Pancreas (tissue), 10 donors: ENCODE measurements around the gene PMM2. TPM values are rescaled to one million over a fixed set of nuclear protein-coding genes. Genes with fewer than 3 reads are reported as not detected.

Experiments used
- ATAC-seq, 4 donors: fragments of 200-7000 bp; cut with Tn5 transposase; one replicate each; pipeline versions ENCODE4 v1.8.0 to v1.9.1; 2020; ENCODE audit warnings: mild to moderate bottlenecking in 4 of 4, moderate library complexity in 4 of 4
- DNase-seq, 6 donors: peaks; one replicate each; pipeline ENCODE4 v3.0.0-alpha.2; 2020
- FAIRE-seq: peaks from 2 replicates; lab custom pipeline; 2012; peaks lifted over from hg19 to GRCh38; lab: Jason Lieb, UNC
- H3K27ac ChIP-seq, 4 donors: fragments of 200-600 bp; sonication (generic); 1 replicate in 3 of 4; 2 replicates in 1 of 4; pipeline versions ENCODE4 v1.5.0 to v1.8.0; 2020
- H3K27me3 ChIP-seq, 4 donors: fragments of 200-600 bp; one replicate each; pipeline ENCODE4 v1.8.0; 2021
- H3K36me3 ChIP-seq, 3 donors: fragments of 200-600 bp; sonication (generic) in 1 of 3; one replicate each; pipeline versions ENCODE4 v1.5.0 to v1.8.0; 2020 to 2021
- H3K4me1 ChIP-seq, 3 donors: fragments of 200-600 bp; one replicate each; pipeline ENCODE4 v1.8.0; 2021
- H3K4me3 ChIP-seq, 4 donors: fragments of 200-600 bp; sonication (generic) in 2 of 4; one replicate each; pipeline versions ENCODE4 v1.5.0 to v1.8.0; 2020 to 2021
- H3K9me3 ChIP-seq, 4 donors: fragments of 200-600 bp; one replicate each; pipeline ENCODE4 v1.8.0; 2021
- CTCF ChIP-seq, 4 donors: fragments of 200-600 bp; sonication (generic) in 3 of 4; IDR thresholded peaks; one replicate each; pipeline versions ENCODE4 v1.5.0 to v1.8.0; 2021; ENCODE audit warnings: antibody characterized with exemption in 4 of 4
- WGBS, 2 donors: extraction: QIAGEN DNeasy Blood & Tissue Kit; methylation state at CpG; one replicate each; pipeline ENCODE4 v1.1.7; 2013; 5-methylcytosine and 5-hydroxymethylcytosine counted together
- intact Hi-C, 3 donors: fragments of 100-400 bp; cut with DNase I; formaldehyde crosslinking; loops; one replicate each; pipeline versions ENCODE4 v1.11.1 to v1.14.2; 2022
- polyA plus RNA-seq, 2 donors: library from polyadenylated mRNA; stranded (reverse); fragments of 200-250 nt; gene quantifications; one replicate each; pipeline ENCODE4 v1.2.3, GENCODE V29; 2013
- total RNA-seq, 6 donors: library from RNA; stranded (reverse); fragmentation: NEBNext Ultra II Directional in 4 of 6; extraction: Animal tissue kit (Norgen Biotek cat#: 25700) in 4 of 6; gene quantifications; one replicate each; pipeline versions ENCODE4 v1.2.1 to v1.2.4, GENCODE V29; 2021 to 2023
- donor health status: healthy with polysubstance abuse.
- donor health status: DM: no; HTN: no; CAD: no; lungs with moderate emphysema.
- donor health status: DM: no; HTN: no; CAD: no.
- donor health status: control.
- donor health status: control.
- donor health status: Bipolar disorder and iron deficiency.
- donor health status: DM: yes; HTN: yes; CAD: no.
- donor health status: DM: no; HTN: no; CAD: no.
- donor health status: DM: no; HTN: no; CAD: no.
- donor health status: DM: yes; HTN: yes; CAD: no.

Gene PMM2
- total and polyA plus RNA-seq, 8 donors = 19.2 to 40.3 (median 28.7) TPM

DNA sequence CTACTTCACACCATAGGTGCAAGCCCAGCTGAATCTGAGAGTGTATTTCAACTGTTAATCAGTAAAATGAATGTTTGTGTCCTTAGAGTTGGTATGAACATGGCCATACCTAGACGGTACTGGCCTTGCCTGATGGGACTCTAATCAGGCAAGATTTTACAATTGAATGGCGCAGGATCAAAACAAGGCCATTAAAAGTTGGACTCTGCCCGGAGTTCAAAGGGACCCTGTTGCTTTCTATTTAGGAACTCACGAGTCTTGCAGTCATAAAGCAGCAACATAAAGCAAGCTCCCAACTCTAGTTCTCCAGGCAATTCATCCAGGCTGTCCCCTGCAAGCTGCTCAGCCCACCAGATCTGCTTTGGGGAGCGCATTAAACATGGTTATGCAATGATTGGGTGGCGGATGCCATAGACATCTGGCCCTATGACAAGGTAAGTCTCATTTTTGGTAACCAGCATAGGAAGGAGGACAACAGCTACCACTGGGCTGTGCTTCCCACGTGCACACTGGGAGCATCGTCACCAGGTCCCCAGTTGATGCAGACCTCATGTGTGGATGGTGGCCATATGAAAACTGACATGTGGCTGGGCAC, 9.0 kb upstream of the PMM2 start:
- Histone ChIP-seq H3K4me3 (no peak overlapping the region), H3K4me1 (no peaks in the 10 kb centered on the region), H3K9me3 (no peaks in the 10 kb centered on the region), H3K27me3 (no peaks in the 10 kb centered on the region), H3K27ac (no peak overlapping the region), H3K36me3 (no peaks in the 10 kb centered on the region)
- ATAC-seq = no peak
- TF ChIP-seq CTCF (IDR thresholded peaks at IDR 0.05) = no peak
- DNase-seq = no peak
- WGBS, 2 donors = 61 to 62% methylated on average over 8 of the region's 8 CpGs
- no peak for FAIRE-seq
- intact Hi-C loops = loop anchor here in 2 of 3 donors (10.0 kb wide), 2 partner anchors 124 to 224 kb away; no protein-coding TSS in a partner anchor

DNA sequence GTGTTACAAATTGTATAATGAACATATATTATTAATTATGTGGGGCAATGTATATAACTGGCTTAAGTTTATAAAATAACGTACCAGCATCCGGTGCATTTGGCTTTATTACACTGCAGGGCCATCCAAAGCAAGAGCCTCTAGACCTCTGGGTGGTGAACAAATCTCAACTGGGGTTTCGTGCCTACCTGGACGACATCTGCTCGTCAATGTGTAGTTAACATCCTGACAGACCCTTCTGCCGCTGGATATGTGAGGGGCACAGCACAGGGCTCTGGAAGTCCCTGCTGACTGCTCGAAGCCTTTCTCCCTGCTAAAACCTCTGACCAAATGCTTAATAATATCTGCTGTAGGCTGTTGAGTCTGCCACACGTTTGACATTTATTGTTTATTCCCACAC, 2.5 kb upstream of the PMM2 start:
- intact Hi-C loops = no loop called here
- H3K9me3 ChIP-seq = no peaks in the 10 kb centered on the region
- WGBS, 2 donors = 85 to 86% methylated on average over 8 of the region's 8 CpGs
- no peaks in the 10 kb centered on the region for H3K27me3 ChIP-seq
- no peak for ATAC-seq
- H3K4me1 ChIP-seq = peaks cover 7 to 22% (median 18%) of the 10 kb centered on the region in 3 donors
- no peak overlapping the region for H3K27ac ChIP-seq
- FAIRE-seq = no peak
- no peak for TF ChIP-seq CTCF (IDR thresholded peaks at IDR 0.05)
- H3K36me3 ChIP-seq = no peaks in the 10 kb centered on the region
- no peak overlapping the region for H3K4me3 ChIP-seq
- DNase-seq = no peak

DNA sequence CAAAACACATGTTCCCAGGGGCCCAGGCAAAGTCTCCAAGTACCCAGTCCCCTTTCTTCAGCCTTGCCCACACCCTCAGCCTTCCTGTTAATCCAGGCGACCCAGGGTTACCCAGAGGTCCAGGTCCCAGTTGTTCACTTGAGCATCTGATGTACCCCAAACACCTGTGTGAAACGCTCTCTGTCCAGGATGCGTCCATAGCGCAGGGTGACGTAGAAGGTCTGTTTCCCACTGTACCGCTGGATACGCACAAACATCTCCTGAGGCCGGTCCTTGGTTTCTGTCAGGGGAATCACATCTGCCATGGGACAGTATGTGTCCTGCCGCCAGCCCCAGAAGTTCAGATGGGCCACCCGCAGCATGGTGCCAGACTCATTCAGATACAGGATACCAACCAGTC, 1.8 kb upstream of the PMM2 start:
- intact Hi-C loops = no loop called here
- H3K36me3 ChIP-seq = no peaks in the 10 kb centered on the region
- no peak overlapping the region for H3K4me3 ChIP-seq
- 88 to 89% methylated on average over 10 of the region's 10 CpGs for WGBS, 2 donors
- no peak overlapping the region for H3K27ac ChIP-seq
- ATAC-seq (no peak), DNase-seq (no peak), FAIRE-seq (no peak)
- H3K27me3 ChIP-seq = no peaks in the 10 kb centered on the region
- no peaks in the 10 kb centered on the region for H3K9me3 ChIP-seq
- H3K4me1 ChIP-seq = peaks cover 10 to 28% (median 18%) of the 10 kb centered on the region in 3 donors
- TF ChIP-seq CTCF (IDR thresholded peaks at IDR 0.05) = no peak

- FAIRE-seq = no peak
- H3K4me3 ChIP-seq = peak overlapping the region; percentile 91 to 99 (median 96)
- H3K36me3 ChIP-seq = peaks cover 0 to 3% (median 0%) of the 10 kb centered on the region in 3 donors
- no peaks in the 10 kb centered on the region for H3K27me3 ChIP-seq
- no peak for ATAC-seq
- WGBS, 2 donors = 31% methylated on average over 14 of the region's 14 CpGs
- no peak for DNase-seq
- intact Hi-C loops = no loop called here
- H3K4me1 ChIP-seq = peaks cover 18 to 37% (median 19%) of the 10 kb centered on the region in 3 donors
- TF ChIP-seq CTCF (IDR thresholded peaks at IDR 0.05) = no peak
- no peaks in the 10 kb centered on the region for H3K9me3 ChIP-seq
- H3K27ac ChIP-seq = peak overlapping the region in 2 of 4 donors; percentile 1 to 34
Observed at GRCh38 chr16:8796469-8797363, 923 bp upstream of the PMM2 start.
